GM21447 (cell line): ENCODE data around the gene PER2.
"Not testable (repeated sequence)": the region's sequence is repeated elsewhere in the genome, so short reads cannot be mapped to it uniquely, and the experiment has no call there.

ENCODE experiments used
- ATAC-seq: cut with Tn5 transposase; IDR thresholded peaks from one replicate; pipeline ENCODE4 v1.9.1; 2021; ENCODE audit not compliant: unreplicated experiment

The PER2 gene

DNA sequence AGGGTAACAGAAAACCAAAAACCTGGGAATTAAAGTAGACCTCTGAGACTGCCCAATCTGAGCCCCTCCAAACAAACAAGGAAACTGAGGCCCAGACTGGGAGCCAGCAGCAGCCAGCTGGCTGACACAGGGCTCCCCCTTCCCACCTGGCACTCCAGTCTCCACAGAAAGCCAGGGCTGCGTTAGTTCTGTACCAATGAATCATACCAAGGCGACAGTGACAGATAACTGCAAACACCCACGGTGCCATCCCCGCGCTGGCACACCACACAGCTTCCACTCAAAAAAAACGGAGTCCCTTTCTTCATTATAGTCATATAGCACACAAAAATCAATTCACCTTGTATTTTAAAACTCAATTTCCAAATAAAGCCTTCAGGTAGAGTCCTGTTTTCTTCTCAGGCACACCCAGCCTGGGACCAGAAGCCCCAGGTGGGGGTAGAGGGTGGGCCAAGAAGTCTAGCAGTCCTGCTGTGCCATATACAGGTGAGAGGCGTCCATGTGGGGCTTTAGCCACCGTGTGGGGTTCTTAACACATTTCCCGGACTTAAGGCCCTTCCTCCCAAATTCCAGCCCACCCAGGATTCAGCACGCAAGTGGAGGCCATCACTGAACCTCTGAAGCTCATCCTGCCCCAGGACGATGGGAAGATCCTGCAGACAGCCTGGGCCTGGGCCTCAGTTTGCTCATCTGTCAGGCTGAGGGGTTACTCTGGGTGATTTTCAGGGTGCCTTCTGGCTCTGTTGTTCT lies 1.2 kb downstream of the PER2 start:
- ATAC-seq: no peak

DNA sequence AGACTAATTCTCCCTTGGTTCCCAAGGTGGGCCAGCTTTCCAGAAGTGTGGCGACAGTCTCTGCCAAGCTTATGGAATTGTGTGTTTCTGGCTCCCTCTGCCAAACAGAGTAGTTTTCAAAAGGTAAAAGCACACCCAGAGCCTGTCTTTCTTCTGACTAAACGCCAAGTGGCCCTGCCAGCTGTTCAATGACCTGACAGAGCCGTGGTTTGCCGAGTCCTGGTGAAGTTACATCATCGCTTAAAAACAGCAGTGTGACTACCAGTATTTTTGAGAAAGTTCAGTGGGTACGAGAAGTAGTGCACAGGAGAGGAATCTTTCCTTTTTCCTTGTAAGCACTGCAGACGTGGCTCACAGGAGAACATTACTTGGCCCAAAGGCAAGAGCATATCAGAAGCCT lies 1.9 kb downstream of the PER2 start:
- ATAC-seq: no peak

DNA sequence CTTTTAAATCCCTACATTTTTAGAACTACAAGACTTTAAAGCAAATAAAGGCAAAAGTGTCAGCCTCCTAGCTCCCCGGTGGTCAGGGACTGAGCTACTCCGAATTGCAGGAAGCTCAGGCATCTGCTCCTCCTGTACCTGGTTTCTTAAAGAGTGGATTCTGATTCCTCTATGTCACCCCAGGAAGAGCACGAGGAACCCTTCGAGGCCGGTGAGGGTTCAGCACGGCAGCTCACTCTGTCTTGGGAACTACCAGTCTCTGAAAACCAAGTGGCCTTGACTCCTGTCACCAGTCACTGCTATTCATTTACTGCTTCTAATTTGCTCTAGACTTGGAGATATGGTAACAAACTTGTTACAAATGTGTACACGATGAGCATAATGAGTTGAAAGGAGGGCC lies 2.3 kb downstream of the PER2 start:
- ATAC-seq: no peak

DNA sequence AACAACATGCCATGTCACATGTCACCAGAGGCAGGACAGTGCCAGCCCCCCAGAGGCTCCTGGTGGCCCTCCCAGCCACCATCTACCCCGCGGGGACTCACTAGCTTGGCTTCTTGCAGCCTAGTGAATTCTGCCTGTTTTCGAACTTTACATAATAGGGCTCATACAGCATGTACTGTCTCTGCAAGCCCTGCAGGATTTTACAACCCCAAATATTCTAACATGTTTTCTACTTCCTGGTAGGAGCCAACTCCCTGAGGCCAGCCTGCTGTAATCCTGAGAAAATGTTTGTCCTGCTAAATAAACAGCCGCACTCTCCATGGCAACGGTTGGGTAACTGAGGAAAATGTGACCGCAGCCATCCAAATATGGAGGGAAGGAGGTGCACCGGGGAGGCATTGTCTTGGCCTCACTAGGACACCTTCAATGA lies 2.7 kb downstream of the PER2 start:
- ATAC-seq: no peak

DNA sequence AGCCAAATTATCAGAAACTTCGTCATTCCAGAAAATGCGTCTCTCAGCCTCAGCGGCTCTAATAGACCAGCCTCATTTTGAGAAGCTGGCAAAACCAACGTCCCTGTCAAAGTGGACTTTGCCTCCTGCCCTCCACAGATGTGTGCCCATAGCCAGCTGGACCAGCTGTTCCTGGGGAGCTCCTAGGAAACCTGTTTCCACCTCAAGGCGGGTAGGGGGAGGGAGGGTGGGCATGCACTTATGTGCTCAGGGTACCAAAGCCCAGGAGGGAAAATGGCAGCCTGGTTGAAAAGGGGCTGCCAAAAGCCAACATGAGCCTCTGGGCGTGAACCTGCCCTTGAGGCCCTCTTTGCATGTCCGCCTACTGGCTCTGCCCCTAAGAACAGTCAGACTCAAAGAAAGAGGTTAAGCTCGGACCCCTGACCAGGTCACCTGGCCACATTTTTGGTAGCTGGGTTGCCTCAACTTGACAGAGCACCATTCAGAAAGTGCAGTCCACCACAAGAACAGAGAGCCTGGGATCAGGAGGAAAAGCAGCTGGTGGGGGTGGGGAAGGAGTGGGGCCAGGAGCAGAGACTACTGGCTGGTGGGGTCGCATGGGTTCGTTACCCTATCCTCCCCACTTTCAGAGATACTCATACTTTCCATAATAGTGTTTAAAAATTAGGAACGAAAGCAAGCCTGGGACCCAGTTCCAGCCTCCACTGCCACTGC lies 3.5 kb downstream of the PER2 start:
- ATAC-seq: no peak

DNA sequence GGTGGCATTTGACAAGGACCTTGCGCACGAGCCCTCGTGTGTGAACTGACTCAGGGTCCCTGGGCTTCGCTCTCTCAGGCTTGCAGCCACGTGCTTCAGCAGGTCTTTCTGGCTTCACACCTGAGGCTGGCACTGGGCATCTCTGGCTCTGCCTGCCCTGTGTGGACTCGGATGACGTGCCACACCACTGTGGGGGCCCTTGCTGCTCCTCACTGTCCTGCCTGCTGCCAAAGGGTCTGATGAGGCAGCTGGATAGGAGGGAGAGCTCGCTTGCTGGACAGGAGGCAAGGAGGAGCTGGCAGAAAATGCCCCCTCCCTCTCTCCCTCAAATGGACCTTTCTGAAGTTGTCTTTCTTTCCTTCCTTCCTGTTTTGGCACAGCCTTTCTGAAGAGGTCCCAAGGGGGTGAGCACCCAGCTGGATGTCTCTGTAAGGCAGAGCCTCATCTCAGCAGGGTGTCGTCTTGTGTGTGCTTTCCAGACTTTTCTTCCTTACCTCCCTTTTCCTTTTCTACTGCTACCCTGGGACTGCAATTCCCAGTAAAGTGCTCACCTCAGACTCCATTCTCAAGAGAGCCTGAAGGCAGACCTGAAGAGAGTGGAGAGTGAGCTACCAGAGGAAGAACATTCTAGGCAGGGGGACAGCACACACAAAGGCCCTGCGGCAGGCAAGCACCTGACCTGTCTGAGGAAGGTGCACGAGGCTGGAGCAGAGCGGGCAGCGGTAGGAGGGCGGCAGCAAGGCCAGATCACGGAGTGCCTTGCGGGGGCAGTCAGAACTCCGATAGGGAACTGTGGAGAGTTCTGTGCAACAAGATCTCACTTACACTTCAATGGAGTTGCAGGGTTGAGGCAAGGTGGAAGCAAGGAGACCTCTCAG lies 5.3 kb downstream of the PER2 start:
- no peak for ATAC-seq

DNA sequence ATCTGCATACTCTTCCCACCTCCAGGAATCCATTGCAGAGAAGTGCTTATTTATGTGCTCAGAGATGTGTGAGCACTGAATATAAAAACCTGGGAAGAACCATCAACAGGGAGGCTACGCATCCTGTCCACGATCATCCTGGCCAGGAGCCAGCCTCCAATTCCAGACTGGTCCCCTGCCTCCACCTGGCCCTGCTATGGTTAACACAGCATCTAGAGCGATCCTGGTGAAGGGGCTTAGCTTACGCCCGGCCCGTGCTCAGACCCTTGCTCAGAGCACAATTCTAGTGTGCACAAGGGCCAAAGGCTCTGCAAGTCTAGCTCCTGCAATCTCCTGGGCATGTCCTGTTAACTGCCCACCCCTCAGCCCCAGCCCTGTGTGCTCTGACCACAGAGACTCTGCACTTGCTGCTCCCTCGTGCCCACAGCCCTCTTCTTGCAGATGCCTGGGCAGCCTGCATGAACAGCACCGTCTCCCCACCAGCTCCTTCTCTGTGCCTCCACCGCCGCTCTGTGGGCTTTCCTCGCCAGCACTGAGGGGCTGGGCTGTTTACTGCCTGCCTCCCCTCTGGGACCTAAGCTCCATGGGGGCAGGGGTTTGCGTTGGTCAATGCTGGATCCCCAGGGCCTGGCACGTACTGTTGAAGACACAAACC lies 6.5 kb downstream of the PER2 start:
- ATAC-seq: no peak

DNA sequence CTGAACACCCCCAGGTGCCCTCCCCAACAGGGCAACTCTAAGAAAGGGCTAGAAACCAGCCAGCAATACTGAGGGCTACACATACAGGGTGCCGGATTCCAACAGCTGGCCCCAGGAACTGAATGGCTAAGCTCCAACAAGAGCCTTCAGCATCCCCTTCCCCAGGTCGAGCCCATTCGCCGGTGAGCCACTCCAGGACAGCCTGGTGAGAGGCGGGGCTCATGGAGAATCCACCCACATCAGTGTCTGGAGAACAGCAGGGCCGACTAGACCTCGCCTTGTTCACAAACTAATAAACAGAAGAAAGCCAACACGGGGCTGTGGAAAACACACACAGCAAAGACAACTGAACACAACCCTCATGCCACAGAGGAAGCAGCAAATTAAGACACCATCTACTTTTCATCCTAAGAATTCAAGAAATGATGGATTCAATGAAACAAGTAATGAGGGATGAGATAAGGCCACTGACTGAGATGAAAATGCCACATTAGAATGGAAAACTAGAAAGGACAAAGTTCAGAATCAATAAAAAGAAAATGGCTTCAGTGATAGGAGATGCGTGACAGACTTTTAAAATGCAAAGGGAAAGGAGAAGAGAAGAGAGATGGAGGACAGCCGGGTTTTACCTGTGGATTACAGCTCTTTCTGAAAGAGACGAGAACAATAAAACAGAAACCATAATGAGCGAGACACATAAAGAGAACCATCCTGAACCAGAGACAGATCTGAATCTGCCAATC lies 8.2 kb downstream of the PER2 start:
- ATAC-seq: no peak

DNA sequence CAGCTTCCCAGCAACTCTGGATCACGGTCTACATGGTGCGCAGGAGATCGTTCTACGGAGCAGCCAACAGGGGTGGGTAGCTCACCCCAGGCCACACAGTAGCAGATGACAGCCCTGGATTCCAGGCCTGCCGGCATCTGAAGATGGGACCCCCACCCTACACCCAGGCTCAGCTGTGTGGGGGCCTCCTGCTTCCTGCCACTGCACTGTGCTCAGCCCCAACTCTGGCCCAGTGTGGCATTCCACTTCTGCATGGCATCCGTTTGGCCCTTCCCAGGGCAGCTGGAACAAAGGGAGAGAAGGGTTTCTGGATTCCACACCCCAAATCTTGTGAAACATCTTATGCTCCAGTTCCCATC lies 9.1 kb downstream of the PER2 start:
- ATAC-seq: no peak

DNA sequence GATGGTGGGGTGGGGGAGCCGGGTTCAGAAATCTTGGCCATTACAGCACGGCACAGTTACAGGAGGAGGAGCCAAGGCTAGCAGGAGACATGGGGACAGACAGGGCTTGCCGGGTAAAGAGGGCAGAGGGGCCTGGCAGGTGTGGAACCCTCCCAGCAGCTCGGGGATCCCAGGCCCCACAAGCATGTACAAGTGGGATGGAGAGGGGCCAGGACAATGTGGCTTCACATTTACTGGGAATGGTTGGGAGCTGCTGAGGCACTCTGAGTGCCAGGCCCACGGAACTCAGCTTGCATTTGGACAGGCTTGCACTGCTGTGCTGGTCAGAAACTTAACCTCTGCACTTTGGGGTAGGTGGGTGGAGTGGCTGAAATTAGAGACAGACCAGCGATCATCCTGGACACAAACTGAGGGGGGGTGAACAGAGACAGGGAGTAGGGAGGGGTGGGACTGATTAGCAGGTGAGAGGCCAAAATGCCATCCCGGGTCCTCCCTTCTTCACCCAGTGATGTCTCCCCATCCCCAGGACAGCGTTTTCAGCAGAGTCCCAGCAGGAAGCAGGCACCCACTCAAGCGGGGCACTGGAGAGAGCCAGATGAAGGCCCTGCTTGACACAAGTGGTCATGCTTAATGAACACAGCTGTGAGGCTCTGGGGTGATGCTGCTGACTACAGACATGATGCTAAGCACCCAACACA lies 9.6 kb downstream of the PER2 start:
- no peak for ATAC-seq

DNA sequence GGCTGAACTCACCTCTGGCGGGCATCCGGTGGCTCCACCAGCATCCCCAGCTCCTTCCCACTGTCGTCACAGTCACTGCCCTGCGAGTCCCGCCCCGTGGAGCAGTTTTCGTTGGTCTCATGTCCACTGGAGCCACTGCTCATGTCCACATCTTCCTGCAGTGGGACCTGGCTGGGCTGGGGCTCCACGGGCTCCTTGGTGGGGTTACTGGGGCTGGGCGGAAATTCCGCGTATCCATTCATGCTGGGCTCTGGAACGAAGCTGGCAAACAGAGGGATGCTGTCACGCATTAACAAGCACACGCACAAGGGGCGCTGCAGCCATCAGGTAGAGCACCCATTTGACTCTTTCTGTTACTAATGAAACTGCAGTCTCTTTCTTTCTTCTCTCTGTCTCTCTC lies 10.7 kb downstream of the PER2 start:
- ATAC-seq: no peak

DNA sequence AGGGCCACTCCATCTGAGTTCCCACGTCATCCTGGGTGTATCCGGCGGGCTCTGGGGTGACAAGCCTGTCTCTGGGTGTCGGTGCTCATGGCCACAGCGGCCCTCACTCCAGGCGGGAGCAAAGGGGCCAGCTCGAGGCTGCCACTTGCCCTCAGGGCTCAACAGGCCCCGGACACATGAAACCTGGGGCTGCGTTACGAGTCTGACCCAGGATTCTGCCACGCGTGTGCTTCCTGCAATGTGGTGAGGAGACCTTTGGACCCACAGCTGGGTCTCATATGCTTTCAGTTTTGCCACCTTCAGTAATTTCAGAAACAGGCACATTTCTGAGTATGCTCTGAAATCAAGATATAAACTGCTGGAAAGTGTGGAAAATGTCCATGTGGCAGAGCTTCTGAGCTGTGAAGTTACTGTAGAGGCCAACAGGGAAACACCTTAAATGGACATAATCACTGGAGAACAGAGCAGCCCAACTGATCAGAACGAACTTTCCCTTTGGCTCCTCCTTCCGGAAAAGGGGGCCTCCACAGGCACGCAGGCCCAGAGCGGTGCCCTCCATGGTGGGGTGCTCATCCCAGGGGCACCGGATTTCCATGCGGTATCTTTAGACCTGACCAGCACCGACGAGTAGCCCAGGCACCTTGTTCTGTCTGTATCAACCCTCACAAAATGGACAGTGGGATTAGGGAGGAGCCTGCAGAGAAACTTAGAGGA lies 14.1 kb downstream of the PER2 start:
- no peak for ATAC-seq

DNA sequence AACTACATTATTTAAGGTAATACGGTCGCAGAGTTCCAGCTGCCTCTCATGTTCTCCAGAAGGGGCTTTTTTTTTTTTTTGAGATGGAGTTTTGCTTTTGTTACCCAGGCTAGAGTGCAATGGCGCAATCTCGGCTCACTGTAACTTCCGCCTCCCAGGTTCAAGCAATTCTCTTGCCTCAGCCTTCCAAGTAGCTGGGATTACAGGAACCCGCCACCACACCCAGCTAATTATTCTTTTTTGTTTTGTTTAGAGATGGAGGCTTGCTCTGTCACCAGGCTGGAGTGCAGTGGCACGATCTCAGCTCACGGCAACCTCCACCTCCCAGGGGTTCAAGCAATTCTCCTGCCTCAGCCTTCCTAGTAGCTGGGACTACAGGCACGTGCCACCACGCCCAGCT lies 15.0 kb downstream of the PER2 start:
- not testable (repeated sequence) for ATAC-seq

DNA sequence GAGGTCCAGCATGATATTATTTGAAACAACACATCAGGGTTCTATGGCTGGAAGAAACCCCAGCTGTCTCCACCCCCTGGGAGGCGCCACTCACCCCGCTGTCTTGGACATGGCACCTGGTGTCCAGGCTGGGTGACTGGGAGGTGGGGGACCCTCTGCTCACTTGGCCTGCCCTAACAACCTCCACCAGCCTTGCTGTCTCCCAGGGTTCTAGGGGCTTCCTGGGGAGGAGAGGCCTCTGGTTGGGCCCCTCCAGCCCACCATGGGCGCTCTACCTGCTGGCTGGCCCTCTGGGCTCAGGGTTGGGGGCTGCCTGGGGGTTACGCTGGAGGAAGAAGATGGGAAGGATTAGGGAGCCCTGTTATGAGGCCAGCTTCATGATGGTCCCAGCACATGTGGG lies 16.3 kb downstream of the PER2 start:
- no peak for ATAC-seq

DNA sequence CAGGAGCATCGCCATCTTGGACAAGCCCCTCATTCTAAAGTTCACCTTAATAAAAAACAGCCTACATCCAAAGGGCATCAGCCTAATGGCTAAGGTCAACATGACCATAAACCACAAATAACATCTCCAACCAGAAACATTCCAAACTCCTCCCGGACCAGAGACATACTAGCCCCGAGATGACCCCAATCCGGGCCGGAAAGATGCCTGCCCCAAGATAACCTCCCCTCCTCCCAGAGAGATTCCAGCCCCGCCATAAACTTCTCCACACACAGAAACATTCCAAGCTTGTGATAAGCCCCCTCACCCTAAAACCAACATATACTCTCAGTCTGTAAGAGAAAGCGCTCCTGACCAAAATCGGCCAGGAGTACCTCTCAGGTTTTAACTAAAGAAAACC lies 16.7 kb downstream of the PER2 start:
- ATAC-seq: not testable (repeated sequence)

DNA sequence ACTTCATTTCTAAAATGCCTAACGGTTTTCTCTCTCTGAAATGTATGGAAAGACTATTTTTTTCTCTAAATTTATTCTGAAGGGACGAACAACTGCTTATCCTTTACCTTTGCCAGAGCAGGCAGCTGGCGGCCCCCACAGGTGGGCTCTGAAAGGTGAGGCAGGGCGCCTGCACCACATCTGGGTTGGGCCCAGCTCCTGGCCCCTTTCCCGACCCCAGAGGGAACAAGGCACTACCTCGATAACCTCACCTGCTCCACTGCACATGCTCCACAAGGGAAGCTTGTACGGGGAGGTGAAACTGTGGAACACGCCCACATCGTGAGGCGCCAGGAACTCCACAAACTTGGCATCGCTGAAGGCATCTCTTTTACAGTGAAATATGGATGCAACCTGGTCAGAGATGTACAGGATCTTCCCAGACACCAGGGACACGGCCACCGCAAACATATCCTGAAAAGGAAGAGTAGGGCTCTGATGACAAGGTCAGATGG lies 17.3 kb downstream of the PER2 start:
- no peak for ATAC-seq

DNA sequence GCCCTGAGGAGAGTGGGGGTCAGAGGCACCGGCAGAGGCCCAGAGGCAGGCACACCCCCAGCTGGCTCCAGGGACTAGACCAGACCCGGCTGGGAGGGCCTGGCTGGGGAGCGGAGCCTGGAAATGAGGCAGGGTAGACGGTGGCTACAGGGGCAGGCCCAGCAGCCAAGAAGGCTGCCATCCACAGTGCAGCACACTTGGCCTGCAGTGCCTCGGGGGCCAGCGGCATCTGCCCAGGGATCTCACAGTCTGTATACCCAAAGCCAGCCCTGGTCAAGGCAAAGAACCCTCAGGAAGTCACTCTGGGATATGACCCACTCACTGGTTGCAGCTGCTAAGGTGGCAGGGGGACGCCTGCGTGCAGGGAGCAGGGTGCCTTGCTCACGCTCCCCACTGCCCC lies 17.8 kb downstream of the PER2 start:
- ATAC-seq: no peak

DNA sequence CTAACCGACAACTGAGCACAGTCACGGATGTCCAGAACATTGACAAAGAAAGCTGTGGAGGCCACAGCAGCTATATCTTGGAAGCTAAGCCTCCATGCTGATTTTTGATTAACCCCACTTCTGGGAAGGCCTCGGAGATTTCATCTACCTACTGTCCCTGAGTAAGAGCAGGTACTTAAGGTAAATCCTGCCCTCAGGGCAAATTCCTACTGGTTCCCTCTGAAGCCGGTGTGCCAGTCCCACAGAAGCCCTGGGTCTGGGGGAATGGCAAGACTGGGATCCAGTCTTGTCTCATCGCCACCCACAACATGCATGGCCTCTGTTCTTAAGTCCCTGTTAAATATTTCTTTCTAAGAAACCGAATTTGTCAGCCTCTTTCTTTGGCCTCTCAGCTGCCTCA lies 18.7 kb downstream of the PER2 start:
- no peak for ATAC-seq
